ENCODE results near the gene KYNU.
A peak's percentile ranks its signal among the peaks of the same experiment; 100 is the strongest.

The KYNU gene

GRCh38 chr2:143078104-143078503, 200.6 kb downstream of the KYNU start:
- DNase-seq (ENCODE audit: low read depth, low spot score) = no peak
- ChIA-PET POLR2A (no interaction called here), CTCF (no interaction called here)
- no peak overlapping the region for H3K4me3 ChIP-seq (ENCODE audit: low read depth, low read length)
- TF ChIP-seq, protein P1, sequence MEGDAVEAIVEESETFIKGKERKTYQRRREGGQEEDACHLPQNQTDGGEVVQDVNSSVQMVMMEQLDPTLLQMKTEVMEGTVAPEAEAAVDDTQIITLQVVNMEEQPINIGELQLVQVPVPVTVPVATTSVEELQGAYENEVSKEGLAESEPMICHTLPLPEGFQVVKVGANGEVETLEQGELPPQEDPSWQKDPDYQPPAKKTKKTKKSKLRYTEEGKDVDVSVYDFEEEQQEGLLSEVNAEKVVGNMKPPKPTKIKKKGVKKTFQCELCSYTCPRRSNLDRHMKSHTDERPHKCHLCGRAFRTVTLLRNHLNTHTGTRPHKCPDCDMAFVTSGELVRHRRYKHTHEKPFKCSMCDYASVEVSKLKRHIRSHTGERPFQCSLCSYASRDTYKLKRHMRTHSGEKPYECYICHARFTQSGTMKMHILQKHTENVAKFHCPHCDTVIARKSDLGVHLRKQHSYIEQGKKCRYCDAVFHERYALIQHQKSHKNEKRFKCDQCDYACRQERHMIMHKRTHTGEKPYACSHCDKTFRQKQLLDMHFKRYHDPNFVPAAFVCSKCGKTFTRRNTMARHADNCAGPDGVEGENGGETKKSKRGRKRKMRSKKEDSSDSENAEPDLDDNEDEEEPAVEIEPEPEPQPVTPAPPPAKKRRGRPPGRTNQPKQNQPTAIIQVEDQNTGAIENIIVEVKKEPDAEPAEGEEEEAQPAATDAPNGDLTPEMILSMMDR (IDR thresholded peaks at IDR 0.05; ENCODE audit: insufficient read depth, low read length, missing control alignments) = no peak

- ChIA-PET CTCF (interaction anchor here (1.3 kb wide), 1 partner anchor 178 kb away, joined by 4 read pairs; no protein-coding TSS in a partner anchor), POLR2A (no interaction called here)
- TF ChIP-seq, protein P1 (IDR thresholded peaks at IDR 0.05; ENCODE audit: insufficient read depth, low read length, missing control alignments) = no peak
- no peak overlapping the region for H3K4me3 ChIP-seq (ENCODE audit: low read depth, low read length)
- DNase-seq (ENCODE audit: low read depth, low spot score) = no peak
Observed at GRCh38 chr2:143081616-143082015, 204.2 kb downstream of the KYNU start.

GRCh38 chr2:143083636-143084035, 206.2 kb downstream of the KYNU start:
- DNase-seq (ENCODE audit: low read depth, low spot score) = peak; percentile 2
- ChIA-PET CTCF (no interaction called here), POLR2A (interaction anchor here (0.7 kb wide), 1 partner anchor 165 kb away, joined by 5 read pairs; no protein-coding TSS in a partner anchor)
- TF ChIP-seq, protein P1 (IDR thresholded peaks at IDR 0.05; ENCODE audit: insufficient read depth, low read length, missing control alignments) = no peak
- no peak overlapping the region for H3K4me3 ChIP-seq (ENCODE audit: low read depth, low read length)

DNA sequence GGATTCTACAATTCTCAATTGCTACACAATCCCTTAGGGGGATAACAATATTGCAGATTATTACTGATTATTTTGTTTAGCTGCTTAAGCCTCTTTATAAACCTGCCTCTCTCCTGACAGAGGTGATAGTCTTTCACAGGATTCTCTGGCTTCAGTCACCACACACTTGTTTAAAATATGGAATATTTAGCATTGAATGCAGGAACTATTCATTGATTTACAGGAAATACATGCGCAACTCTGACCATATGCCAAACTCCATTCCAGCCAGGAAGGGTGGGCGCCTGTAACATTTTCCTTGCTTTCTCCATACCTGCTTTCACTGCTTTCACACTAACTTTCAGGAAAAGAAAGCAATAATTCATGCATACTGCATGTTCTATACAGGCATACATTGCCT, 207.0 kb downstream of the KYNU start:
- ChIA-PET CTCF (interaction anchor here (0.8 kb wide), 1 partner anchor 175 kb away, joined by 3 read pairs; no protein-coding TSS in a partner anchor), POLR2A (no interaction called here)
- DNase-seq (ENCODE audit: low read depth, low spot score) = no peak
- no peak overlapping the region for H3K4me3 ChIP-seq (ENCODE audit: low read depth, low read length)
- TF ChIP-seq, protein P1 (IDR thresholded peaks at IDR 0.05; ENCODE audit: insufficient read depth, low read length, missing control alignments) = no peak

DNA sequence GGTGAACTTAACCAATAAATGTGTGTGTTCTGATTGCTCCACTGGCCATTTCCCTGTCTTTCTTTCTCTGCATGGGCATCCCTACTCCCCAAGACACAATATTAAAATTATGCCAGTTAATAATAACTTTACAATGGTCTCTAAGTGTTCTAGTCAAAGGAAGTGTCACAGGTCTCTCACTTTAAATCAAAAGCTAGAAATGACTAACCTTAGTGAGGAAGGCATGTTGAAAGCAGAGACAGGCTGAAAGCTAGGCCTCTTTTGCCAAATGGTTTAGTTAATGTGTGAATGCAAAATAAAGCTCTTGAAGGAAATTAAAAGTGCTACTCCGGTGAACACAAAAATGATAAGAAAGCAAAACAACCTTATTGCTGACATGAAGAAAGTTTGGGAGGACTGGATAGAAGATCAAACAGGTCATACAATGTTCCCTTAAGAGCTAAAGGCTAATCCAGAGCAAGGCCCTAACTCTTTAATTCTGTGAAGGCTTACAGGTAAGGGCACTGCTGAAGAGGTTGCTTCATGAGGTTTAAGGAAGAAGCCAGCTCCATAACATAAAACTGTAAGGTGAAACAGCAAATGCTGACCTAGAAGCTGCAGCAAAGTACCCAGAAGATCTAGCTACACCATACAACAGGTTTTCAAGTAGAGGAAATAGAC, 207.8 kb downstream of the KYNU start:
- ChIA-PET CTCF (no interaction called here), POLR2A (no interaction called here)
- TF ChIP-seq, protein P1 (IDR thresholded peaks at IDR 0.05; ENCODE audit: insufficient read depth, low read length, missing control alignments) = no peak
- DNase-seq (ENCODE audit: low read depth, low spot score) = no peak
- no peak overlapping the region for H3K4me3 ChIP-seq (ENCODE audit: low read depth, low read length)

DNA sequence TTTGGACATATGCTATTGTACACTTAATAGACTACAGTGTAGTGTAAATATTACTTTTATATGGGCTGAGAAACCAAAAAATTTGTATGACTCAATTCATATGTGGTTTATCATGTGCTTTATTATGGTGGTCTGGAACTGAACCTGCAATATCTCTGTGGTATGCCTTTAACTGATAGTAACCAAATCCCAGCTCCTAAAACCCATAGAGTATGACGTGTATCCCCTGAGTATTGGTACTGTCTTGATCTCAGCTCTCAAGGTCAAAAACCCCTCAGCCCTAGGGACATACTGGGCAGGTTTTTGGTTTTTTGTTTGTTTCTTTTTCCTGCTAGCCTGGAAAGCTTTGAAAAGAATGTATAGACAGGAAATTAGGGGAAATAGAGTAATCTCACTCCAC, 209.6 kb downstream of the KYNU start:
- POLR2A ChIA-PET = no interaction called here
- TF ChIP-seq, protein P1 (IDR thresholded peaks at IDR 0.05; ENCODE audit: insufficient read depth, low read length, missing control alignments) = no peak

More for the DNA sequence above, 209.6 kb downstream of the KYNU start:
- CTCF ChIA-PET = no interaction called here
- no peak overlapping the region for H3K4me3 ChIP-seq (ENCODE audit: low read depth, low read length)
- no peak for DNase-seq (ENCODE audit: low read depth, low spot score)

Measured in AG04449 (cell line).